ENCODE measurements around the gene MAGOH. TPM values are rescaled to one million over a fixed set of nuclear protein-coding genes. Genes with fewer than 3 reads are reported as not detected.

The MAGOH gene
- 31.0 and 40.3 TPM in 2 replicates for total RNA-seq

GRCh38 chr1:53238197-53239155 lies at the start of gene MAGOH:
Gene MAGOH, minus strand, starts transcription at chr1:53238518. Its CDS starts 70 bp downstream, at chr1:53238448.

GRCh38 chr1:53220171-53220961 lies 18.0 kb downstream of the MAGOH start, which contains the start of gene CZIB:
Gene CZIB, minus strand, starts transcription at chr1:53220634. Its CDS starts 59 bp downstream, at chr1:53220575.

GRCh38 chr1:53196485-53197290 lies 41.6 kb downstream of the MAGOH start, which contains the start of gene CPT2:
Gene CPT2, plus strand, starts transcription at chr1:53196824. Its CDS starts 120 bp downstream, at chr1:53196944.

Other genes with a start within 250 kb of the MAGOH start
- gene PODN, start 176.3 kb downstream of the MAGOH start, total RNA-seq, result under 0.01 and 0.19 TPM in 2 replicates
- gene SLC1A7, start 95.9 kb downstream of the MAGOH start, total RNA-seq, result not detected in 2 replicates
- gene CPT2, start 41.7 kb downstream of the MAGOH start, total RNA-seq, result 14.2 and 16.3 TPM in 2 replicates
- 41.5 and 42.8 TPM in 2 replicates for gene CZIB, start 17.9 kb downstream of the MAGOH start, total RNA-seq
- 32.0 and 45.5 TPM in 2 replicates for gene LRP8, start 89.6 kb upstream of the MAGOH start, total RNA-seq
- gene DMRTB1, start 220.9 kb upstream of the MAGOH start, total RNA-seq, result not detected in 2 replicates